Spleen (tissue), 7 donors: ENCODE results near the gene CLDN18.

Experiments used
- POLR2A ChIP-seq, 3 donors: fragments of 450-650 bp; IDR thresholded peaks; one replicate each; pipeline ENCODE4 v1.5.1; 2017; ENCODE audit warnings: antibody characterized with exemption in 3 of 3, mild to moderate bottlenecking in 1 of 3
- TF ChIP-seq, protein P1 (sequence below), 11 experiments: fragments of 200-600 bp in 7 of 11; fragments of 450-650 bp in 4 of 11; sonication (generic) in 4 of 11; IDR thresholded peaks in 8 of 11; conservative IDR thresholded peaks in 3 of 11; 1 replicate in 7 of 11; 2 replicates in 4 of 11; pipeline versions ENCODE4 v1.4.0 to v1.8.0; 2016 to 2021; ENCODE audit warnings: antibody characterized with exemption in 11 of 11, inconsistent platforms in 4 of 11, mild to moderate bottlenecking in 1 of 11
- donor health status: DM: no; HTN: no; CAD: no; lungs with moderate emphysema.
- donor health status: DM: no; HTN: no; CAD: no.
- donor health status: DM: no; HTN: no; CAD: no.

DNA sequence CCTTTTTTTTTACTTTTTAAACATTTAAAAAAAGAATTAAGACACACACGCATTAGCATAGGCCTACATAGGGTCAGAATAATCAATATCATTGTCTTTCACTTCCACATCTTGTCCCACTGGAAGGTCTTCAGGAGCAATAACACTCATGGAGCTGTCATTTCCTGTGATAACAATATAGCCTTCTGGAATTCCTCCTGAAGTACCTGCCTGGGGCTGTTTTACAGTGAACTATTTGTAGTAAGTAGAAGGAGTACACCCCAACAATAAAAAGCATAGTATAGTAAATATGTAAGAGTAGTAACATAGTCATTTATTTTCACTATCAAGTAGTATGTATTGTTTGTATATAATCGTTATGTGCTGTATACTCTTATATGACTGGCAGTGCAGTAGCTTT is 19.5 kb upstream of the CLDN18 start:
- TF ChIP-seq, protein P1, sequence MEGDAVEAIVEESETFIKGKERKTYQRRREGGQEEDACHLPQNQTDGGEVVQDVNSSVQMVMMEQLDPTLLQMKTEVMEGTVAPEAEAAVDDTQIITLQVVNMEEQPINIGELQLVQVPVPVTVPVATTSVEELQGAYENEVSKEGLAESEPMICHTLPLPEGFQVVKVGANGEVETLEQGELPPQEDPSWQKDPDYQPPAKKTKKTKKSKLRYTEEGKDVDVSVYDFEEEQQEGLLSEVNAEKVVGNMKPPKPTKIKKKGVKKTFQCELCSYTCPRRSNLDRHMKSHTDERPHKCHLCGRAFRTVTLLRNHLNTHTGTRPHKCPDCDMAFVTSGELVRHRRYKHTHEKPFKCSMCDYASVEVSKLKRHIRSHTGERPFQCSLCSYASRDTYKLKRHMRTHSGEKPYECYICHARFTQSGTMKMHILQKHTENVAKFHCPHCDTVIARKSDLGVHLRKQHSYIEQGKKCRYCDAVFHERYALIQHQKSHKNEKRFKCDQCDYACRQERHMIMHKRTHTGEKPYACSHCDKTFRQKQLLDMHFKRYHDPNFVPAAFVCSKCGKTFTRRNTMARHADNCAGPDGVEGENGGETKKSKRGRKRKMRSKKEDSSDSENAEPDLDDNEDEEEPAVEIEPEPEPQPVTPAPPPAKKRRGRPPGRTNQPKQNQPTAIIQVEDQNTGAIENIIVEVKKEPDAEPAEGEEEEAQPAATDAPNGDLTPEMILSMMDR (IDR thresholded peaks at IDR 0.05 in 8 of 11, conservative IDR thresholded peaks at IDR 0.05 in 3 of 11), result no peak
- TF ChIP-seq POLR2A (IDR thresholded peaks at IDR 0.05), result no peak
